IPS-11a (cell line): ENCODE results near the gene DYRK2.
"Not testable (repeated sequence)": the region's sequence is repeated elsewhere in the genome, so short reads cannot be mapped to it uniquely, and the experiment has no call there.

Experiments used
- H3K4me3 ChIP-seq: one replicate; pipeline ENCODE4 v1.5.1; 2013; ENCODE audit warnings: low read depth, low read length, control low read depth

Gene DYRK2

DNA sequence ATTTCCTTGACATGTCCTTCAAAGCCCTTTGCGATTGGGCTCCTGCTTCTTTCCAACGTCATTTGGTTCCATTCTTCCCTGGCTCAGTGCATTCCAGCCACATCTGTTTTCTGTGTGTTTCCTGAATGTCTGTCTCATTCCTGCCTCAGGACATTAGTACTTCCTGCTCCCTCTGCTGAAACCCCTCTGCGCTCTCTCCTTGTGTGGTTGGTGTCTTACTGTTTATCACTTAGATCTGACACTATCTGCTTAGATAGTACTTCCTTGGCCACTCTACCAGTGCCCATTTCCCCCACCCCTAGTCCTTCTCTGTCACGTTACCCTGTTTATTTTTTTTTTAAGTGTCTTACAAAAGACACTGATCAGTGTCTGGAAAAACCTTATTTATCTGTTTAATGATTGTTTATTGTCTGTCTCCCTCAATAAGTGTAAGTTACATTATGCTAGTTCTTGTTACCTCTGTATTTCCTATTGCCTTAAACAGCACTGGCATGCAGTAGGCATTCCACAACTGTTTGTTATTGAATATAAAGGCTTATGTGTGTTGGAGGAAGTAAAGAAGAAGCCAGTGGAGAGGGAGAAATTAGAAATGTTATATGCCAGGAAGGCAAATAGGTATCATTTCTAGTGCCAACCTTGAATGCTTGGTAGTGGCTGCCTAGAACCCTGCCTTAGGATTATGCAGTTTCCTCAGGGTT, 21.5 kb downstream of the DYRK2 start:
- no peak overlapping the region for H3K4me3 ChIP-seq

- H3K4me3 ChIP-seq: no peak overlapping the region
Observed at GRCh38 chr12:67671419-67671818, 22.9 kb downstream of the DYRK2 start.

- H3K4me3 ChIP-seq: no peak overlapping the region
Observed at GRCh38 chr12:67671892-67672291, 23.3 kb downstream of the DYRK2 start.

GRCh38 chr12:67672507-67672906, 24.0 kb downstream of the DYRK2 start:
- H3K4me3 ChIP-seq: not testable (repeated sequence)

GRCh38 chr12:67673509-67673908, 25.0 kb downstream of the DYRK2 start:
- H3K4me3 ChIP-seq: not testable (repeated sequence)

GRCh38 chr12:67674417-67674816, 25.9 kb downstream of the DYRK2 start:
- no peak overlapping the region for H3K4me3 ChIP-seq

GRCh38 chr12:67676624-67677023, 28.1 kb downstream of the DYRK2 start:
- H3K4me3 ChIP-seq: no peak overlapping the region

- no peak overlapping the region for H3K4me3 ChIP-seq
Observed at GRCh38 chr12:67677166-67677565, 28.6 kb downstream of the DYRK2 start.

DNA sequence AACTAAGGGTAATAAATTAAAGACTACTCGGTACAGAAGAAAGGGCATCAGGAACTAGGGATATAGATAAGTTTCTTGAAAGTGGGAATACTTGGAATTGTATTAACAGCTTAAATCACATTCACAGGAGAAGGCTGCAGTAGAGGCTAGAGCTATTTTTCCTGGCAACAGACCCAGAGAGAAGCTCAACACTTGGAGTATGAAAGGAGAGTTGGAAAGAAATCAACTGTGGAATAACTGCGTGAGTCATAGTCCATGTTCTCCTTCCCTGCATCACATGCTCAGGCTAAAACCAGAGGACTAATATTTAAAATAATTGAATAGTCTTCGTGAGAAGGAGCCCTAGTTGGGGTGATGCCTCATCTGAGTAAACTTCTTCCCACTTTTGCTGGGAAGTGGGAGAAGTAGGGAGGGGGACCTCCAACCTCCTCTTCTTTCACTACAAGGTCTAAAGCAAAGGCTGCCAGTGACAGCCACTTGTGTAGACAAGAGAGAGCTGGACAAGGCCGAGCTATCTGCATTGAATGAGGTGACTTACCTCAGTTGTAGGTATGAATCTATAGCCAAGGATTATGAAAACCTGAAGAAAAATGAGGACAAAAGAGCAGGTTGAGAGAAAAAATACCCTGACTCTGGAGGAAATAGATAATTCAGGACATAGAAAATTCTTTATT, 32.7 kb downstream of the DYRK2 start:
- H3K4me3 ChIP-seq: no peak overlapping the region

- no peak overlapping the region for H3K4me3 ChIP-seq
Observed at GRCh38 chr12:67681941-67682620, 33.5 kb downstream of the DYRK2 start.

- no peak overlapping the region for H3K4me3 ChIP-seq
Observed at GRCh38 chr12:67689385-67689784, 40.8 kb downstream of the DYRK2 start.

GRCh38 chr12:67690656-67691055, 42.1 kb downstream of the DYRK2 start:
- no peak overlapping the region for H3K4me3 ChIP-seq

GRCh38 chr12:67691220-67691619, 42.7 kb downstream of the DYRK2 start:
- H3K4me3 ChIP-seq: no peak overlapping the region

- H3K4me3 ChIP-seq: no peak overlapping the region
Observed at GRCh38 chr12:67692135-67692534, 43.6 kb downstream of the DYRK2 start.

DNA sequence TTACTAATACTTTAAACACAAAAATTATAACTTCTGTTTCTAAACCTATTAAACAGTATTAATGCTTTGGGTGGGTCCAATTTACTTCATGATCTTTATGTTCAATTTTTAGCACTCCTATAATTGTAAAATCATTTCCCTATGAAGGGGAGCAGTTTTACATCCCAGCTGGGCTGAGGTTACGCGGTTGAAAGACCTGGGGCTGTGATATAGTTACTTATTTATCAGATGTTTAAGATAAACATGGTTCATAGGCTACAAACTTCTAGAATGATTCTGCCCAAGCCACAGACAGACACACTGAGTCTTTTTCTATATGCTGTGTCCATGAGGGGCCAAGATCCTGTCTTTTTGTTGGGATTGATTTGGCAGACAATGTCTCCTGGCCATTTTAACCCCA, 44.4 kb downstream of the DYRK2 start:
- H3K4me3 ChIP-seq: no peak overlapping the region

DNA sequence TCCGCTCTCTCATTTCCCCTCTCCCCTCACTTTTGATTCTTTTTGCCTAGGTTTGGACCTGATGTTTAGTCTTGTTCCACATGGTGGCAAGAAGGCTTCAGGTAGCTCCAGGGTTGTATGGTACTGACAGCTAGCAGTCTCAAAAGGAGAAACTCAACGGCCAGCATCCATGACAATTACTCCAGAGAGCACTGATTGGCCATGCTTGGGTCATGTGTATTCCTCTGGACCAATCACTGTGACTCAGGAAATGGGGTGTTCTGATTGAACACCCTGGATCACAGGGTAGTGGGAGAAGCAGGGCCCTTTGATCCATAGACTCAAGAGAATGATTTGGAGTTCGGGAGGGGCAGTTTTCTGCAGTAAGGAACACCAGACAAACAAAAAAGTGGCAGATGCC, 45.3 kb downstream of the DYRK2 start:
- no peak overlapping the region for H3K4me3 ChIP-seq

DNA sequence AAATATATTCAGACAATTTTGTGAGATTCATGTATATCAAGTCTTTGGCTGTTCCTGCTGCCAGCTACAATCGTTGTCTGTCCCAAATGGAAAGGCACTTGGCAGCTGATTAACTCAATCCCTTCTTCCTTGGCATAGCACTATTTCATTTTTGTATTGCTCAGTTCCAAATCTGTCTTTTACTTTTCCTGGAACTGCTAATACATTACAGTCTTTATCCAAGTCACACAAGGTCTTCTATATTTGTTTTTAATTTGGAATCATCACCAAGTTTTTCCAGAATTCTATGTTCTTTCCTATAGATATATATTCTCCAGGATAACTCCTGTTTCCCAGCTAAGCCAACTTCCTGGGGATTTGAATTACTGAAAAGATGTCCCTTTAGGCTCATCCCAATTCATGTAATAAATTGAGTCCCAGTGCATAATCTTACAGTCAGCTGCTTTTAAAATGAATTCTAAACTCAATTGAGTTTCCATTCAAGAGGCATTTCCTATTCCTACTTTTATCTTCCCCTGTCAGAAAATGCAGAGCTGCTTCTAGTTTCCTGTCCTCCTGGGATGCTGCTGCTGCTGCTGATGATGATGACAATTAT, 45.9 kb downstream of the DYRK2 start:
- H3K4me3 ChIP-seq: no peak overlapping the region

GRCh38 chr12:67695974-67696373, 47.4 kb downstream of the DYRK2 start:
- H3K4me3 ChIP-seq: no peak overlapping the region

- H3K4me3 ChIP-seq: no peak overlapping the region
Observed at GRCh38 chr12:67697443-67697842, 48.9 kb downstream of the DYRK2 start.

- H3K4me3 ChIP-seq: no peak overlapping the region
Observed at GRCh38 chr12:67697967-67698366, 49.4 kb downstream of the DYRK2 start.

DNA sequence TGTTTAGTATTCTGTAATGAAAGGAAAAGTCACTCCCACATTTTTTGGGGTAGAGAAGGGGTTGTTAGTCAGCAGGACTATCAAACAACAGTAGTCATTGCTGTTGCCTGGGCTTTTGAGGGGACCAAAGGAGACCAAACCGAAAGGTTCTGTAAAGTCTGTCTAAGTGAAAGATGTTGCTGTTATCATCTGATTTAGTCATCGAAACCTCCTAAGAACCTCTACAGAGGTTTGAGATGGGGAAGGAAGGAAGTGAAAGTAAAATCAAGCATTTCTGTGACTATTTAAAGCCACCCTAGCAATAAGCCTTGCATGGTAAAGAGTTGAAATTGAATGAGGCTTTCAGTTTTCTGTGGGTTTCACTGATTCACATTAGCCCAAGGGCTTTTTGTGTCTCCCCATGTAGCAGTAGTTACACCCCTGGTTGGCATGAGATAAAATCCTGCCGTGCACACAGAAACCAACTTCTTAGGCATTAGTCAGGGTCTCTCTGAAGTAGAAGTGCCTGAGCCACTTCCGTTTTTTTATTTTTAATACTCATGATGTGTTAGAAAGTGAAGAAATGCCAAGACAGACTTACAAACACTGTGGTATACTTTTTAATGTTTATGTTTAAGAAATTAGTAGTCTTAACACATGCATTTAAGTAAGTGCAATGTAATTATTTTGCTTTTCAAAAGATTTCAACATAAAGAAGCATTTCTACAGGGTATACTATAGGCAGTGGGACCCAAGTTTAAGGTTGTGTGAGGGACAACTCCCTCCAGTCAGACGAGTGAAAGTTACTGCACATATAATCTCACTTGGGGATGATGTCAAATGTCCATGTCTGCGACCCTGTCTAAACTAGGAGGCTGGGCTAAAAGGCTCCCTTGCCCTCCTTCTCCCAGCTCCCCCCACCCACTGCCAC, 50.4 kb downstream of the DYRK2 start:
- H3K4me3 ChIP-seq: no peak overlapping the region
